MM.1S (cell line): Measurements from ENCODE around the gene YJEFN3.

Experiments used
- EZH2 ChIP-seq: fragments of 300-600 bp; sonication (generic); optimal IDR thresholded peaks from 2 replicates; pipeline ENCODE3; 2017; ENCODE audit warnings: low read depth, mild to moderate bottlenecking, antibody characterized with exemption, low read length, mixed read lengths
- TF ChIP-seq, protein P1 (sequence below): fragments of 300-600 bp; sonication (generic); IDR thresholded peaks from 2 replicates; pipeline ENCODE4 v1.5.1; 2016; ENCODE audit warnings: antibody characterized with exemption, low read length, mixed read lengths

DNA sequence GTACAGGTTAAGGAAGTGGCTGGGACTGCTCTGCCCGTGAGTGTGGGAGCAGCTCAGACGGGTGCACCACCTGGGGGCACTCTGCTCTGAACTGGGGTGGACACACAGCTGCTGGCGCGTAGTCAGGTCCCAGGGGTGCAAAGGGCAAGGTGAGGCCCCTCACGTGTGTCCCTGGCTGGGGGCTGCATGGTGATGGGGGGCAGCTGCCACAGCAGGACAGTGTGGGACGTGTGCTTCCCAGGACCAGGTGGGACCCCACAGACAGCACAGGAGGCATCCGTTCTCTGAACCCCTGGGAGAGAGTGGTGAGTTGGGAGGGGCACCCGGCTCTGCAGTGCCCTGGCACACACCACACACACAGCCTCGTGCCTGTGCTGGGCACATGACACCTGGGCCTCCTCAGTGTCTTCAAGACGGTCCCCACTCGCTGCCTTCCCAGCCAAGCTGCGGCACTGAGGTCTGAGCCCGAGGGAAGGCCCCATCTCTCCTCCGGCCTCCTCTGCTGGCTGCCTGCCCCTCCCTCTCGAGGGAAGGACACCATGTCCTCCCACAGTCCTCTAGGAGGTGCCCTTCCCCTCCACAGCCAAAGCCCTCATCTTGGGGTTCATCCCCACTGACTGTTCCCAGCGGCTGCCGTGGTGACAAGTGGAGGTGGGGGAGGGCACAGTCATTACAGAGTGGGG, 34.1 kb downstream of the YJEFN3 start:
- TF ChIP-seq, protein P1, sequence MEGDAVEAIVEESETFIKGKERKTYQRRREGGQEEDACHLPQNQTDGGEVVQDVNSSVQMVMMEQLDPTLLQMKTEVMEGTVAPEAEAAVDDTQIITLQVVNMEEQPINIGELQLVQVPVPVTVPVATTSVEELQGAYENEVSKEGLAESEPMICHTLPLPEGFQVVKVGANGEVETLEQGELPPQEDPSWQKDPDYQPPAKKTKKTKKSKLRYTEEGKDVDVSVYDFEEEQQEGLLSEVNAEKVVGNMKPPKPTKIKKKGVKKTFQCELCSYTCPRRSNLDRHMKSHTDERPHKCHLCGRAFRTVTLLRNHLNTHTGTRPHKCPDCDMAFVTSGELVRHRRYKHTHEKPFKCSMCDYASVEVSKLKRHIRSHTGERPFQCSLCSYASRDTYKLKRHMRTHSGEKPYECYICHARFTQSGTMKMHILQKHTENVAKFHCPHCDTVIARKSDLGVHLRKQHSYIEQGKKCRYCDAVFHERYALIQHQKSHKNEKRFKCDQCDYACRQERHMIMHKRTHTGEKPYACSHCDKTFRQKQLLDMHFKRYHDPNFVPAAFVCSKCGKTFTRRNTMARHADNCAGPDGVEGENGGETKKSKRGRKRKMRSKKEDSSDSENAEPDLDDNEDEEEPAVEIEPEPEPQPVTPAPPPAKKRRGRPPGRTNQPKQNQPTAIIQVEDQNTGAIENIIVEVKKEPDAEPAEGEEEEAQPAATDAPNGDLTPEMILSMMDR: no peak
- no peak for TF ChIP-seq EZH2
